Caco-2 (cell line): ENCODE results near the gene NPY1R. TPM values are rescaled to one million over a fixed set of nuclear protein-coding genes. Genes with fewer than 3 reads are reported as not detected.

Experiments used
- BruUV-seq: library from RNA; stranded (reverse); fragments of 400-500 nt; replicated peaks from 2 replicates; lab custom pipeline; 2021; lab: Mats Ljungman, UMichigan
- CTCF ChIA-PET: fragments of 300-600 bp; sonication (Branson Sonifier 250); formaldehyde crosslinking; loops from one replicate; lab custom pipeline; 2022; ENCODE audit warnings: antibody characterized with exemption; lab: Charles Lee
- POLR2A ChIA-PET: fragments of 300-600 bp; sonication (Branson Sonifier 250); formaldehyde crosslinking; loops from one replicate; lab custom pipeline; 2022; ENCODE audit warnings: antibody characterized with exemption; lab: Charles Lee
- DNase-seq, 2 experiments: peaks; one replicate each; pipeline versions ENCODE4 v3.0.0 to v3.0.0-alpha.2; 2020 to 2022
- H3K27me3 ChIP-seq: replicated peaks from 2 replicates; pipeline ENCODE4 v1.6.0; 2011; ENCODE audit warnings: low read length; ENCODE audit not compliant: control insufficient read depth, insufficient read depth
- H3K36me3 ChIP-seq: 2 replicates; pipeline ENCODE4 v1.5.1; 2011; ENCODE audit warnings: low read length; ENCODE audit not compliant: control insufficient read depth, insufficient read depth
- H3K4me1 ChIP-seq: fragments of 250-450 bp; sonication (Bioruptor Pico); 2 replicates; pipeline ENCODE4 v1.5.1; 2020; ENCODE audit warnings: mild to moderate bottlenecking
- H3K4me3 ChIP-seq: 2 replicates; pipeline ENCODE4 v1.5.1; 2011; ENCODE audit warnings: low read depth, mild to moderate bottlenecking, control low read depth, low read length
- H3K9me3 ChIP-seq: fragments of 250-450 bp; sonication (Bioruptor Pico); 2 replicates; pipeline ENCODE4 v1.5.1; 2020; ENCODE audit warnings: mild to moderate bottlenecking, moderate library complexity
- H3K27ac Mint-ChIP-seq: one replicate; pipeline ENCODE4 v1.8.0; 2022; ENCODE audit warnings: mixed read lengths; ENCODE audit not compliant: unreplicated experiment
- H3K27me3 Mint-ChIP-seq: one replicate; pipeline ENCODE4 v1.8.0; 2022; ENCODE audit warnings: mixed read lengths; ENCODE audit not compliant: insufficient read depth, unreplicated experiment
- H3K36me3 Mint-ChIP-seq: one replicate; pipeline ENCODE4 v1.8.0; 2022; ENCODE audit warnings: mild to moderate bottlenecking, mixed read lengths; ENCODE audit not compliant: insufficient read depth, unreplicated experiment
- H3K4me1 Mint-ChIP-seq: one replicate; pipeline ENCODE4 v1.8.0; 2022; ENCODE audit warnings: low read depth, mixed read lengths; ENCODE audit not compliant: unreplicated experiment
- H3K4me3 Mint-ChIP-seq: one replicate; pipeline ENCODE4 v1.8.0; 2022; ENCODE audit warnings: mild to moderate bottlenecking, moderate library complexity, mixed read lengths; ENCODE audit not compliant: unreplicated experiment
- H3K9me3 Mint-ChIP-seq: one replicate; pipeline ENCODE4 v1.8.0; 2022; ENCODE audit warnings: mixed read lengths; ENCODE audit not compliant: unreplicated experiment
- CTCF ChIP-seq, 2 experiments: fragments of 200-600 bp in 1 of 2; IDR thresholded peaks; 1 replicate in 1 of 2; 2 replicates in 1 of 2; pipeline versions ENCODE4 v1.5.1 to v1.8.0; 2011 to 2022; ENCODE audit warnings: antibody characterized with exemption in 1 of 2, control low read depth in 1 of 2, inconsistent platforms in 1 of 2, low read depth in 1 of 2, low read length in 1 of 2, mild to moderate bottlenecking in 1 of 2, moderate library complexity in 1 of 2; ENCODE audit not compliant: insufficient read depth in 1 of 2, severe bottlenecking in 1 of 2, unreplicated experiment in 1 of 2
- intact Hi-C: fragments of 100-400 bp; cut with micrococcal nuclease; formaldehyde crosslinking; loops from one replicate; pipeline ENCODE4 v1.10.0; 2022; ENCODE audit not compliant: unreplicated experiment
- total RNA-seq: library from RNA; stranded (reverse); gene quantifications from 2 replicates; pipeline ENCODE4 v1.2.3, GENCODE V29; 2022

Gene NPY1R
- total RNA-seq, 1 experiment from 2014 or later, result 1.5 TPM

GRCh38 chr4:163274861-163275260, 57.5 kb downstream of the NPY1R start:
- no peaks in the 10 kb centered on the region for H3K9me3 Mint-ChIP-seq
- no peak overlapping the region for H3K4me3 ChIP-seq
- TF ChIP-seq CTCF (IDR thresholded peaks at IDR 0.05; ENCODE audit: insufficient read depth in 1 of 2, low read depth in 1 of 2, low read length in 1 of 2, severe bottlenecking in 1 of 2, unreplicated experiment in 1 of 2), result no peak
- H3K4me1 Mint-ChIP-seq, result no peaks in the 10 kb centered on the region
- intact Hi-C loops, result loop anchor here (5.0 kb wide), 1 partner anchor 57 kb away; the partner anchor contains the start of gene NPY1R
- H3K27me3 Mint-ChIP-seq, result peaks cover 3% of the 10 kb centered on the region
- H3K4me3 Mint-ChIP-seq, result no peak overlapping the region
- H3K36me3 Mint-ChIP-seq, result no peaks in the 10 kb centered on the region
- no peak overlapping the region for H3K27ac Mint-ChIP-seq
- no peaks in the 10 kb centered on the region for H3K4me1 ChIP-seq
- DNase-seq, result no peak
- CTCF ChIA-PET, result no interaction called here
- no peaks in the 10 kb centered on the region for H3K36me3 ChIP-seq
- H3K9me3 ChIP-seq, result no peaks in the 10 kb centered on the region
- BruUV-seq, result no TSS peak
- POLR2A ChIA-PET, result no interaction called here
- H3K27me3 ChIP-seq, result no peaks in the 10 kb centered on the region

Other genes starting within 250 kb of the NPY1R start
- gene NAF1, start 165.7 kb downstream of the NPY1R start, total RNA-seq, result 22.4 and 24.1 TPM in 2 replicates
- gene NPY5R, start 11.3 kb upstream of the NPY1R start, total RNA-seq, result not detected in 2 replicates
- gene TKTL2, start 141.2 kb upstream of the NPY1R start, total RNA-seq, result not detected in 2 replicates
- 23.7 and 31.1 TPM in 2 replicates for gene TMA16, start 162.1 kb upstream of the NPY1R start, total RNA-seq